ENCODE results near the gene PTPN13.

PTPN13 gene

GRCh38 chr4:86818211-86818610, 224.1 kb downstream of the PTPN13 start:
- Histone ChIP-seq H3K79me2 (ENCODE audit: insufficient read depth, low read depth) (no peaks in the 10 kb centered on the region), H3K27ac (no peak overlapping the region), H3K4me2 (no peak overlapping the region)

DNA sequence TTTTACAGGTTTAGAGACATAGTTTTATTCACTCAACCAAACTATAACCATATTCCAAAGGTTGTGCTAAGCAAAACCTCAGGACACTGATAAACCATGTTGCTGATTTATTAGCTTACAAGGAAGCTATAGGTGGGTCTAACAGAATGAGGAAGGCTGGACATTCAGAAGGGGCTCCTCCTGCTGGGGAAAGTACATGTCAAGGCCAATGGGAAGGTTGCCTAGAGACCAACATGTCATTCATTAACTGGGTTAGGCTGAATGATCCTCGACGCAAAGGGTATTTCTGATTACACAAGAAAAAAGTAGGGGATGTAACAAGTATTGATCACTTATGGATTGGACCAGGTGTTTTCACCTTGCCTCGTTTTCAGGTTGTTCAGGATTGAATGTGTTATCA, 224.7 kb downstream of the PTPN13 start:
- Histone ChIP-seq H3K27ac (no peak overlapping the region), H2AFZ (ENCODE audit: low read depth) (no peak overlapping the region), H3K4me2 (no peak overlapping the region), H3K4me1 (ENCODE audit: low read depth, poor library complexity, severe bottlenecking) (no peaks in the 10 kb centered on the region), H3K4me3 (IDR thresholded peaks at IDR 0.05; ENCODE audit: insufficient read depth, low read depth, low read length) (no peak overlapping the region), H3K36me3 (ENCODE audit: insufficient read depth) (no peaks in the 10 kb centered on the region; the same call in 1 of the 2 replicates), H4K20me1 (ENCODE audit: insufficient read depth) (no peaks in the 10 kb centered on the region), H3K79me2 (ENCODE audit: insufficient read depth, low read depth) (no peaks in the 10 kb centered on the region), H3K9ac (no peak overlapping the region), H3K27me3 (ENCODE audit: insufficient read depth, low read depth) (no peaks in the 10 kb centered on the region)
- TF ChIP-seq, protein P1, sequence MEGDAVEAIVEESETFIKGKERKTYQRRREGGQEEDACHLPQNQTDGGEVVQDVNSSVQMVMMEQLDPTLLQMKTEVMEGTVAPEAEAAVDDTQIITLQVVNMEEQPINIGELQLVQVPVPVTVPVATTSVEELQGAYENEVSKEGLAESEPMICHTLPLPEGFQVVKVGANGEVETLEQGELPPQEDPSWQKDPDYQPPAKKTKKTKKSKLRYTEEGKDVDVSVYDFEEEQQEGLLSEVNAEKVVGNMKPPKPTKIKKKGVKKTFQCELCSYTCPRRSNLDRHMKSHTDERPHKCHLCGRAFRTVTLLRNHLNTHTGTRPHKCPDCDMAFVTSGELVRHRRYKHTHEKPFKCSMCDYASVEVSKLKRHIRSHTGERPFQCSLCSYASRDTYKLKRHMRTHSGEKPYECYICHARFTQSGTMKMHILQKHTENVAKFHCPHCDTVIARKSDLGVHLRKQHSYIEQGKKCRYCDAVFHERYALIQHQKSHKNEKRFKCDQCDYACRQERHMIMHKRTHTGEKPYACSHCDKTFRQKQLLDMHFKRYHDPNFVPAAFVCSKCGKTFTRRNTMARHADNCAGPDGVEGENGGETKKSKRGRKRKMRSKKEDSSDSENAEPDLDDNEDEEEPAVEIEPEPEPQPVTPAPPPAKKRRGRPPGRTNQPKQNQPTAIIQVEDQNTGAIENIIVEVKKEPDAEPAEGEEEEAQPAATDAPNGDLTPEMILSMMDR (conservative IDR thresholded peaks at IDR 0.05; ENCODE audit: low read depth, low read length) = no peak

More at GRCh38 chr4:86818211-86818610, 224.1 kb downstream of the PTPN13 start:
- H3K4me1 ChIP-seq (ENCODE audit: low read depth, poor library complexity, severe bottlenecking) = no peaks in the 10 kb centered on the region
- H3K27me3 ChIP-seq (ENCODE audit: insufficient read depth, low read depth) = no peaks in the 10 kb centered on the region
- no peak overlapping the region for H2AFZ ChIP-seq (ENCODE audit: low read depth)
- H3K4me3 ChIP-seq (IDR thresholded peaks at IDR 0.05; ENCODE audit: insufficient read depth, low read depth, low read length) = no peak overlapping the region
- no peaks in the 10 kb centered on the region; the same call in 1 of the 2 replicates for H3K36me3 ChIP-seq (ENCODE audit: insufficient read depth)
- TF ChIP-seq, protein P1 (conservative IDR thresholded peaks at IDR 0.05; ENCODE audit: low read depth, low read length) = no peak
- H3K9ac ChIP-seq = no peak overlapping the region
- no peaks in the 10 kb centered on the region for H4K20me1 ChIP-seq (ENCODE audit: insufficient read depth)

DNA sequence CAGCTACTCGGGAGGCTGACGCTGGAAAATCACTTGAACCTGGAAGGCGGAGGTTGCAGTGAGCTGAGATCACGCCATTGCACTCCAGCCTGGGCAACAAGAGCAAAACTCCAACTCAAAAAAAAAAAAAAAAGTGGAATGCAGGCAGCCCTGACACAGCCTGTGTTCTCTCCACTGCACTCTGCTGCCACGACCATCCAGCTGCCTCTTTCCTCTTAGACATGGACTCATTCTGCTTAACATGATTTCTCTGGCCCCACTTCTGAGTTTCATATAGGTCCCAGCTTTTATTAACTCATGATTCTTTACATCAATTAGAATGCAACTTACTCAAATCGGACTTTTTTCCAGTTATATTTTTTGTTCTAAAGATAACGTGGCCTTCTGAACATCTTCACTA, 225.4 kb downstream of the PTPN13 start:
- Histone ChIP-seq H3K27ac (no peak overlapping the region), H3K36me3 (ENCODE audit: insufficient read depth) (no peaks in the 10 kb centered on the region; the same call in 1 of the 2 replicates)

GRCh38 chr4:86821151-86821550, 227.0 kb downstream of the PTPN13 start:
- TF ChIP-seq, protein P1 (conservative IDR thresholded peaks at IDR 0.05; ENCODE audit: low read depth, low read length) = no peak
- Histone ChIP-seq H3K4me2 (no peak overlapping the region), H3K36me3 (ENCODE audit: insufficient read depth) (no peaks in the 10 kb centered on the region), H3K27me3 (ENCODE audit: insufficient read depth, low read depth) (no peaks in the 10 kb centered on the region), H3K27ac (no peak overlapping the region), H3K79me2 (ENCODE audit: insufficient read depth, low read depth) (no peaks in the 10 kb centered on the region), H4K20me1 (ENCODE audit: insufficient read depth) (no peaks in the 10 kb centered on the region), H3K4me1 (ENCODE audit: low read depth, poor library complexity, severe bottlenecking) (no peaks in the 10 kb centered on the region), H3K9ac (no peak overlapping the region), H2AFZ (ENCODE audit: low read depth) (no peak overlapping the region), H3K4me3 (IDR thresholded peaks at IDR 0.05; ENCODE audit: insufficient read depth, low read depth, low read length) (no peak overlapping the region)

More for the DNA sequence above, 225.4 kb downstream of the PTPN13 start:
- H3K4me1 ChIP-seq (ENCODE audit: low read depth, poor library complexity, severe bottlenecking) = no peaks in the 10 kb centered on the region
- H3K27me3 ChIP-seq (ENCODE audit: insufficient read depth, low read depth) = no peaks in the 10 kb centered on the region
- TF ChIP-seq, protein P1 (conservative IDR thresholded peaks at IDR 0.05; ENCODE audit: low read depth, low read length) = no peak
- H3K4me3 ChIP-seq (IDR thresholded peaks at IDR 0.05; ENCODE audit: insufficient read depth, low read depth, low read length) = no peak overlapping the region
- no peak overlapping the region for H2AFZ ChIP-seq (ENCODE audit: low read depth)
- no peaks in the 10 kb centered on the region for H4K20me1 ChIP-seq (ENCODE audit: insufficient read depth)
- H3K9ac ChIP-seq = no peak overlapping the region
- H3K79me2 ChIP-seq (ENCODE audit: insufficient read depth, low read depth) = no peaks in the 10 kb centered on the region
- no peak overlapping the region for H3K4me2 ChIP-seq
